GM21717 (cell line): ENCODE data around the gene FBXO46.
A peak's percentile ranks its signal among the peaks of the same experiment; 100 is the strongest.
"Not testable (repeated sequence)": the region's sequence is repeated elsewhere in the genome, so short reads cannot be mapped to it uniquely, and the experiment has no call there.

Experiments used
- ATAC-seq: cut with Tn5 transposase; IDR thresholded peaks from one replicate; pipeline ENCODE4 v1.9.1; 2021; ENCODE audit warnings: mild to moderate bottlenecking, moderate library complexity; ENCODE audit not compliant: unreplicated experiment

Gene FBXO46

GRCh38 chr19:45691516-45692186 is 39.0 kb downstream of the FBXO46 start, which contains the start of gene SNRPD2:
SNRPD2 (minus strand) TSS chr19:45691953; CDS start chr19:45691888, 65 bp downstream.
- peak; percentile 43 for ATAC-seq

GRCh38 chr19:45687599-45687998 is 43.1 kb downstream of the FBXO46 start:
- no peak for ATAC-seq

GRCh38 chr19:45685045-45685444 is 45.7 kb downstream of the FBXO46 start:
- ATAC-seq: not testable (repeated sequence)

- ATAC-seq: no peak
Measured at GRCh38 chr19:45682908-45683307, 47.8 kb downstream of the FBXO46 start.

GRCh38 chr19:45682117-45682516 is 48.6 kb downstream of the FBXO46 start:
- no peak for ATAC-seq

GRCh38 chr19:45681391-45682015 is 49.2 kb downstream of the FBXO46 start:
- ATAC-seq: peak; percentile 58

- ATAC-seq: no peak
Measured at GRCh38 chr19:45677351-45678230, 53.1 kb downstream of the FBXO46 start.

GRCh38 chr19:45676851-45677263 is 53.8 kb downstream of the FBXO46 start:
- ATAC-seq: no peak

GRCh38 chr19:45674946-45675345 is 55.8 kb downstream of the FBXO46 start:
- ATAC-seq: no peak

- ATAC-seq: no peak
Measured at GRCh38 chr19:45670670-45671453, 59.8 kb downstream of the FBXO46 start.

GRCh38 chr19:45668342-45668871 is 62.3 kb downstream of the FBXO46 start:
- no peak for ATAC-seq

- no peak for ATAC-seq
Measured at GRCh38 chr19:45667620-45668341, 62.9 kb downstream of the FBXO46 start, which contains the start of gene GIPR. GIPR (plus strand) TSS chr19:45668221; CDS start chr19:45669521, 1,300 bp downstream.

GRCh38 chr19:45664575-45664974 is 66.1 kb downstream of the FBXO46 start:
- no peak for ATAC-seq

GRCh38 chr19:45663800-45664199 is 66.9 kb downstream of the FBXO46 start:
- no peak for ATAC-seq

GRCh38 chr19:45660636-45661035 is 70.1 kb downstream of the FBXO46 start:
- ATAC-seq: no peak
